C4-2B (cell line): Measurements from ENCODE around the gene EHD2.

Experiments
- CTCF ChIP-seq: fragments of 450-650 bp; conservative IDR thresholded peaks from 2 replicates; pipeline ENCODE4 v1.5.1; 2017; ENCODE audit warnings: mild to moderate bottlenecking
- ZFX ChIP-seq: fragments of 450-650 bp; IDR thresholded peaks from 2 replicates; pipeline ENCODE4 v1.6.1; 2017

- TF ChIP-seq CTCF (no peak), ZFX (no peak)
These were observed 11.3 kb upstream of the EHD2 start for GRCh38 chr19:47701717-47702552.
